ENCODE results near the gene RTKN.

- TF ChIP-seq CREB5 (CRISPR knock-in tag; IDR thresholded peaks at IDR 0.05; ENCODE audit: low read depth) (no peak), CSDC2 (CRISPR knock-in tag; IDR thresholded peaks at IDR 0.05) (no peak), TCF4 (CRISPR knock-in tag; IDR thresholded peaks at IDR 0.05; ENCODE audit: borderline replicate concordance) (no peak), RARB (CRISPR knock-in tag; IDR thresholded peaks at IDR 0.05) (no peak), BACH2 (CRISPR knock-in tag; IDR thresholded peaks at IDR 0.05; ENCODE audit: borderline replicate concordance) (no peak), ARNTL (CRISPR knock-in tag; IDR thresholded peaks at IDR 0.05; ENCODE audit: borderline replicate concordance, low read depth) (no peak), TOX (CRISPR knock-in tag; IDR thresholded peaks at IDR 0.05; ENCODE audit: borderline replicate concordance) (no peak), PATZ1 (CRISPR knock-in tag; IDR thresholded peaks at IDR 0.05; ENCODE audit: borderline replicate concordance) (no peak), TSHZ2 (CRISPR knock-in tag; IDR thresholded peaks at IDR 0.05) (no peak), ISL1 (CRISPR knock-in tag; IDR thresholded peaks at IDR 0.05) (no peak), ZFP3 (CRISPR knock-in tag; IDR thresholded peaks at IDR 0.05) (no peak)
These were observed 45.6 kb downstream of the RTKN start for GRCh38 chr2:74396149-74396548.
